GM19193 (cell line): ENCODE results near the gene MDC1.

ENCODE experiments used
- POLR2A ChIP-seq: IDR thresholded peaks from 4 replicates; pipeline ENCODE4 v1.6.1; 2011; ENCODE audit not compliant: insufficient read depth, insufficient read length; ENCODE audit errors: extremely low read depth

Gene MDC1

DNA sequence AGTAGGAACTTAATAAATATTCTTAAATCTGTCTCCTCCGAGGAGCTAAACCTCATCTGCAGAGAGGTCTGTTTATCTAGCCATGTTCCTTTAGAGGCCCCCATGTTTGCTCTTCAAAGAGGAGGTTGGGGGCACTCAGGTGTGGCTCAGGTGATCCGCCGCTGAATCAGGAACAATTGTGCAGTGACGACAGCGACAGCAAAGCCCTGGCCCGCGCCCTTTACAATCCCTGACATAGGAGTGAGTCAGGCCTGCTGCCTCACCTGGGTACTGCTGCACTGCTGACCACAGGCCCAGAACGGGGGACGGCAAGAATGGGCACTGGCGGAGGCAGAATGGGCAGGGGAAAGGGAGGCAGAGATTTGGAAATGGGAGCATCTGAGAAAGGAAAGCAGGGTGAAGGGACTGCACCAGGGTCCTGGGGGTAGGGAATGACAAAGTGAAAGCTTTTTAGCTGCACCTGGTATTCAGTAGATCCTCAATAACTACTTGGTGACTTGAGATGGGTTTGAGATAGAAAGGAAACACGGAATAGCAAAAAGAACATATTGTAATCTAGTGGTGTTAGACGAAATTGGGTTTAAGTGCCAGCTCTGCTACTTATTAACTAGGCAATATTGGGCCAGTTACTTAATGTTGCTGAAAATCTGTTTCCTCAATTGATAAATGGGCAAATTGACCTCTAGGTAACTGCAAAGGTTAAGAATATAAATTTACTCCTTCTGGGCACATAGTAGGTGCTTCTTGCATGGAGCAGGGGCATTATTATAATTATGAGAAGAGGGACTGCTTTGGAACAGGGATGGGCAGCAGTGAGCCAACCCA is 32.7 kb upstream of the MDC1 start:
- TF ChIP-seq POLR2A = no peak

DNA sequence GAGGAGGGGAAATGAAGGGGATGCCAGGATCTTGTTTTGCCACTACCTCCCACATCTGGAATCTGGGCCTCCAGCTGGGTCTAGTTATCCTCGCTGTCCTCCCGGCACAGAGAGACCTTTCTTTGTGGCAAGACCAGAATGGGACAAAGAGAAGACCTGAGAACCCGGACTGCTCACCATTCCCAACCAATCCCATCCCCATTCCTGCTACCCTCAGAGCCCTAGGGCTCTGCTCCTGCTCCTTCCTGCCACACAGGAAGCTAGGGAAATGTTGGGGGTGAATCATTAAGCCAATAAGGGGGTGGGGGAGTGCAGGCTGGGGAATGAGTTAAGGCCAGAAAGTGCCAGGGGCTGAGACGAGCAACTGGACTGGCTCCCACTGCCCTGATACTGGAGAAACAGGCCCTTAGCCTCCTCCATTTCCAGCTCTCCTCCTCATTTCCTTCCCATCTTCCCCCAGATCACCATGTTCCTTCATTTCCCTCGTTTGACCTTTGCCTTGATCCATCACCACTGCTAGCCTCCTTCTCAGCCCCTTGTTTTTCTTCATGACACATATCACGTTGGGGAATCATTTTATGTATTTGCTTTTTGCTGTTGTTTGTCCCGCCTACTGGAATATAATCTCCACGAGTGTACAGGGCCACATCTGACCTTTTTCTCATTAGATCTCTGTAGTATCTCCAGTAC is 31.9 kb upstream of the MDC1 start:
- TF ChIP-seq POLR2A = no peak

DNA sequence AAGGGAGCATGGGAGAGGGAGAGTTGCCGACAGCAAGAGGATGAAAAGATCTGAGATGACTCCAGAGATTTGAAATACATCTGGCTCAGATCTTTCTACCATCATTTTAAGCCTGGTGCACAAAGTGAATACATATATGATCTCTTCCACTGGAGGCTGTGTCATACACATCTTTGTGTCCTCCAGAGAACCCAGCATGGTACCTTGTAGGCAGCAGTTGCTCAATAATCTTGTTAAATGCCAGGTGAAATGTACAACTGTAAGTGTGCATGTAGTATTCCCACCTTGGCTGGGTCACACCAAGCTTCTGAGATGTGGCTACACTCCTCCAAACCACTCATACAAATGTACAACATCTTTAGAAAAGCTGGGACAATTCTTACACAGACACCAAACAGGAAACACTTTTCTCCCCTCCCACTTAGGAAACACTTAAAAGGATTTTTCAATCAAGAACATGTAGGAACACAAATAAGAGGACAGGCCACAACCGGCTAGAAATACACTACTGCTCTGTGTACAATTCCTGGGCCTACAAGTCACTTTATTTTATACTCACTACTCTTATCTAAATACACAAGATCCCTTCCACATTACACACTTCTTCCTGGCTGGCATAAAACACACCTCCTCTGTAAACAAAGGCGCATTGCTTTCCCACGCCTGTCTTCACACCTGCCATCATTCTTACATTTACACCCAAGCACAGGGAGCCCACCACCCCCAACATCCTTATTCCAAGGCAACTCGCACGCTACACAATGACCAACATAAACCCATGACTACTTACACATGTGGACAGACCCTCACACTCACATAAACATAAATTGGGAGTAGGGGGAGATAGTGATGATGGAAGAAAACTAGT is 31.1 kb upstream of the MDC1 start:
- TF ChIP-seq POLR2A = no peak

DNA sequence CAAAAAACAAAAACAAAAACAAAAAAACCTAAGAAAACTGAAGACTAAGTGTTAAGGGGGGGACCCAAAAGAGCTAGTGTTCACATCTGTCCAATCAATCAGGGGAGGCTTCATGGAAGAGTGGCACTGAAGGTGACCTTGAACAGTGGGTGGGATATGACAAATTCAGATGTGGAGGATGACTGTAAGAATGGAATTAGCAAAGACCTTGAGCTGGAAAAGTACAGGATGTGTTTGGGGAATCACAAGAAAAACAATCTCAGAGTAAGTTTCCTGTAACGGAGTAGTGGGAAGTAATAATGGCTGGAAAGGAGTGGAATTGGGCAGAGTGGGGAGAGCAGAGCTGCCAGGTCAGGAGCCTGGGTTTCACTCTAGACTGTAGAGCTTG is 30.2 kb upstream of the MDC1 start:
- TF ChIP-seq POLR2A = no peak

DNA sequence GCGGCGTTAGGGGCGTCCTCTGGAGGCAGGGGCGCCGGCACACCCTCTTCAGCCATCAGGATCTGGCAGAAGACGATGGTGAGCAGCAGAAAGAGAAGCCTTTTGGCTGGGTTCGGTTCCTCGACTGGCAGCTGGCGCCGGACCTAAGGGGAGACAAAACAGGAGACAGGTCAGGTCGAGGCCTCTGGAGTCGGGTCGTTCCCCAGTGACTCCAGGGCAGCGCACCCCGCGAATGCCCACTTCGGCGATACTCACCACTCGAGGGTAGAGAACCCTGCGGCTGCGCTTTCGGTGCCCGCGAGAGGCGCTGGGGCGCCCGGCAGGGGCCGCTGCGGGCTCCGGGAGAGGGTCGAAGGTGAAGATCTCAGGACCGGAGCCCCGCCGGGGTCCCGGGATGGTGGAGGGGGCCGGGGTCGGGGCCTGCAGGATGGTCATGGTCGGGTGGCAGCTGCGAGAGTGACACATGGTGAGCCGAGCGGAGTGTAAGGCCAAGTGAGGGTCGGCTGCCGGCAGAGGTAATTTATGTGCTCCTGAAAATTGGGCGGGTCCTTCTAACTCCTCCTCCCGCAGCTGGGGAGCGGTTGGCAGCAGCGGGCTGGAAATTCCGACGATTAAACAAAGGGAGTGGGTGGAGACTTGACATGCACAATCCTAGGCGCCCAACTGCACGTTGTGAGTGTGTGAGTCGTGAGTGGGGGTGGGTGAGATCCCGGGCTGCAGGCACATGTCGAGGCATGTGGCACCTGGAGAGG is 27.1 kb upstream of the MDC1 start, which contains the start of gene IER3:
IER3 (minus strand) TSS at position 494 of the 752 bp plus-strand sequence; CDS start at position 465, 29 bp downstream.
- peak; percentile 99 for TF ChIP-seq POLR2A

DNA sequence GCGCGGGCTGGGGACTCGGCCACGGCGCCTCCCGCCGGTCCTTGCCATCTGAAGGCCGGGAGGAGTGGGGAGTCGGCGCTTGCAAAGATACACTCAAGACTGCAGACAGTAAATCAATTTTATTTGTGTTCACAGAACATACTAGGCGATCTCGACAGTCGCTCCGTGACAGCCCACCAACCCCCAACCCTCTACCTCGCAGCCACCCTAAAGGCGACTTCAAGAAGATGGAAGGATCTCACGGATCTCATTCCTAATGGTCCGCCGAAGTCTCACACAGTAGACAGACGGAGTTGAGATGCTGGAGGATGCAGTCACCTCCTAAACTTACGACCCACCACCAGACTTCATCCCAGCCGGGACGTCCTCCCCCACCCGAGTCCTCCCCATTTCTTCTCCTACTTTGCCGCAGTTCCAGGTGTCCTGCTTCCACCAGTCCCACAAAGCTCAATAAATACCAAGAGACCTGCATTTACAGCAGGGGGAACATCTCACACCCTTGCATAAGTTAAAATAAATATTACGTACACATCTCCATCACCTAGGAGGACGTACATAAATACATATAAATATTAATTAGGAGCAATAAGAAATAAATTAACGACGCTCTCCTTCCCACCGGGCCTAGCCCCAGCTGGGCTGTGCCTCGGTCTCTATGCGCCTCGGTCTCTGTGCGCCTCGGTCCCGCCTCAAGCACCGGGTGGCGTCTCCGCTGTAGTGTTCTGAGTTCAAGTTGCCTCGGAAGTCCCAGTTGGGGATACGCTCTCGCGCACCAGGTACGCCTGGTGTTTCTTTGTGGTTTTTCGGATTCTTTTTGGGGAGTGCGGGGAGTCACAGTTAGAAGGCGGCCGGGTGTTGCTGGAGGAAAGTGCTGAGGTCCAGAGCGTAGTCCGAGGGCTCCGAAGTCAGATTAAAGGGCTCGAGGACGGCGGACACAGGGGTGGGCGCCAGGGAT is 26.3 kb upstream of the MDC1 start:
- TF ChIP-seq POLR2A = peak; percentile 38

DNA sequence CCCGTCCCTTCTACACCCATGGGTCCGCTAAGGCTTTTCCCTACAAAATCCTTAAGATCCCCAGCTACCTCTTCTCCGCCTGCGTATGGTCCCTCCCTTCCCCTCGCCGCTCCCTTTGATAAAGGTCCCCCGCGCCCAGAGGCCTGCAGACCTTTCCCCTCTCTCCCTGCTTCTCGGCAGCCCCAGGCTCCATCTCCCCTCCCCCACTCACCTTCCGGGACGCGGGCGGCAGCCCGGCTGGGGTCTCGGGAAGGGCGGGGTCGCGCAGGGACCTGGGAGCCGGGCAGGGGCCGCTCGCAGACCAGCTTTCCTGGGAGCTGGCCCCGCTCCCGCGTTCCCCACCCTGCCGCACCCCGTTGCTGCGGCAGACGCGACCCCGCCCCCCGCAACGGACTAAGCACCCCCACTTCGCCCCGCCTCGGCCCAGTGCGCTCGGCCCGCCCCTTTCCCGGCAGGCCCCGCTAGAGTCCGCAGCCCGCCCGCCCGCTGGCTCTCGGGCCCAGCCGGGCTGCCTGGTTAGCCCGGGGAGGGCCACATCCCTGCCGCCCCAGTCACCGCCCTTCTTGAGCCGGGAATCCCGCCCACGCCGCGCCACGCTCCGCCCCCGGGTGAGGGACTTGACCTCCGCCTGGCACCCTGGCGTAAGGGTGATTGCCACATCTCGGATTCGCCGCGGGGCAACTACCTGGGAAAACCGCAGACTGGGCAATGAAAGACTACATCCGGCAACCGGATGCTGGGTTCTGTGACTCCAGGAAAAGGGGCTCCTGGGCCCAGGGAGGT is 25.4 kb upstream of the MDC1 start, which contains the start of gene FLOT1:
FLOT1 (minus strand) TSS at position 372 of the 783 bp plus-strand sequence. CDS start 498 bp downstream, outside the sequence.
- peak; percentile 76 for TF ChIP-seq POLR2A

DNA sequence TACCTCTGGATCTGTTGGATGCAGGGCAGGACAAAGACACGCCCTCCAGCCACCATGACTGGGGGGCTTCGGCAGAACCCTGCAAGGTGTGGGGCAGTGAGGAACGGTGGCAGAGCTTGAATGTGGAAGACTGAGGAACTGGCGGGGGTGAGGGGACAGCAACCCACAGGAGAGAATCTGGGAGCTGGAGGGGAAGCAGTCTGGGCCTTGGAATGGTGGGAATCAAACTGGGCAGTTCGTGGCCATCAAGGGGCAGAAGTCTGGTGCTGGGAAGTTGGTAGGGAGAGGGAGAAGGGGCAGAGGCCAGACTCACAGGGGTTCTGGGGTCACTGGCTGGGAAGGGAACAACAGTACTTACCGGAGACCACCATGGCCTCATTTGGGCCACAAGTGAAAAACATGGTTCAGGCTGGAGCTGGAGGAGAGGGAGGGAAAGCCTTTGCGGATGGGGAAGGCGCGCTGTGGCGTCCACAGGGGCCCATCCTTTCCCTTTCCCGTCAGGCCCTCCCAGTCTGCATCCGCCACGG is 24.8 kb upstream of the MDC1 start:
- TF ChIP-seq POLR2A = no peak

DNA sequence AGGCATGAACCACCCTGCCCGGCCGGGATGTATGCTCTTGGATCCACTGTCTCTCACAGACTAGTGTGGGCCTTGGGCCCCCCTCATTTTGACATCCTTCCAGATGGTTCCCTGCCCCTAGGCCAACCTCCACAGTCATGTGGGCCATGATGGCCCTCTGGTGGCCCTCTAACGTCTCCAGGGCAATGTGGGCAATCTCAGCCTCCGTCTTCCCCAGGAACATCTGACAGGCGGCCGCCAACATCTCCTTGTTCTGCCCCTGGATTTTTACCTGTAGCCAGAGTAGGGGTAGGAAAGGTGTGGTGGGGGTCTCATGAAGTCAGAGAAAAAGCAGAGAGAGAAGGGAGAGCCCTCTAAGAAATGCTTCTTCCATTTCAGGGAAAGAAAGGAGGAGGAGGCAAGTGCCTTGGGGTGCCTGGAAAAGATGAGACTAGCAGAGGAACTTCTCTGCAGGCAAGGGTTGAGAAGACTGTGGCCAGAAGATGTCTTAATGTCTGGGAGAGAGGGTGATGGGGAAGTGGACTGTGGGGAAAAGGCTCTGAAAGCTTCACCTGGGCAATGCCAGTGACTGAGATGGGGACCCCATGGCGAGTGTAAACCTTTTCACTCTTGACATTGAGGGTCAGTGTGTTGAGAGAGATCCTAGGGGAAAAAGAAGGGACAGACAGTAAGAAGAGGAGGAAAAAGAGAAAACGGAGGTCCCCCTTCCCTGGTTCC is 24.1 kb upstream of the MDC1 start:
- TF ChIP-seq POLR2A = no peak

DNA sequence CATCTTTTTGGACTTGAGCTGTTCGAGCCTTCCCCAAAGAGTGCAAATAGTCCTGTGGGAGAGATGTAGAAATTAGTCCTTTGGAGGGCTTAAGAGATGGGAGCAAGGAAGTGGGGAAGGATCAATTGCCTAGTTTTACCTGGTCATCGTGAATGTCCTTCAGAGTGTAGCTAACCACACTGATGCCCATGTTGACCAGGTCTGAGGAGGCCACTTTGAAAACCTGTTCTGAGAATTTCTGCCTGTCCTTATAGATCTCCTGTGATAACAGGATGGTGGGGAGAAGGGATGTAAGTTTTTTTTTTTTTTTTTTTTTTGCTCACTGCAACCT is 23.4 kb upstream of the MDC1 start:
- no peak for TF ChIP-seq POLR2A

DNA sequence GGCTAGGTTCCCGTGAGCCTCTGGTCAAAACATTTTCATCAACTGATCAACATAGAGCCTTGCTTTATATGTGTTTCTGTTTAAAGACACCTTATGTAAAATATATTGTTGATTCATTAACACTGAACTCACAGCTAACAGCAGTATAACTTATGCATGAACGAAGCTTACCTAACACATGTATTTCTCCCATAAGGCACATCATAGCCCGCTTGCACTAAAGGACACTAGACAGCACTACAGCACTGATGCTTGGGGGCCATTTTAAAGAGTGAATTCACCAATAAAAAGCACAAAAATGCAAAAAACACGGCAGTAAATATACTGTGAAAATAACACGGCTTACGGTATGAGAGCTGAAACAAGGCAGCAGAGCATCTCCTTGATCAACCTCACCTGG is 21.5 kb upstream of the MDC1 start:
- no peak for TF ChIP-seq POLR2A
